22Rv1 (cell line): ENCODE data around the gene MYO18B.

Source experiments
- CTCF ChIP-seq: fragments of 450-650 bp; IDR thresholded peaks from 2 replicates; pipeline ENCODE4 v1.5.1; 2017; ENCODE audit warnings: mild to moderate bottlenecking
- ZFX ChIP-seq: fragments of 450-650 bp; IDR thresholded peaks from 2 replicates; pipeline ENCODE4 v1.6.1; 2017; ENCODE audit warnings: antibody characterized with exemption, borderline replicate concordance

GRCh38 chr22:25834490-25834889 is 92.5 kb downstream of the MYO18B start:
- TF ChIP-seq CTCF (no peak), ZFX (no peak)
